ENCODE measurements around the gene LETM1. TPM values are rescaled to one million over a fixed set of nuclear protein-coding genes. Genes with fewer than 3 reads are reported as not detected.

The LETM1 gene
- total RNA-seq = 10 to 100 TPM; 37.2 to 50.5 TPM
- long read RNA-seq, full-length matches to known transcripts = 14 of 44 reads
- long read RNA-seq, partial matches to known transcripts = 20 of 44 reads
- long read RNA-seq, other reads (novel, unspliced or antisense) = 10 of 44 reads

- DNase-seq (peak; percentile 97), ATAC-seq (peak; percentile 96 to 98)
- intact Hi-C loops (cut with DNase I) = loop anchor here in 1 of 2 donors (1.0 kb wide), 1 partner anchor 14 kb away; no protein-coding TSS in a partner anchor
These were observed at the start of gene LETM1 for GRCh38 chr4:1856071-1856942. LETM1 (minus strand) TSS chr4:1856156; CDS start chr4:1855950, 206 bp downstream.

- intact Hi-C loops (cut with DNase I) = no loop called here
- no peak for DNase-seq
- ATAC-seq = no peak
These were observed 48.1 kb upstream of the LETM1 start for GRCh38 chr4:1904042-1904441.

- DNase-seq (no peak), ATAC-seq (no peak)
- intact Hi-C loops (cut with DNase I) = no loop called here
These were observed 47.1 kb upstream of the LETM1 start for GRCh38 chr4:1903035-1903434.

- intact Hi-C loops (cut with DNase I) = no loop called here
- ATAC-seq = no peak
- DNase-seq = no peak
These were observed 46.3 kb upstream of the LETM1 start for GRCh38 chr4:1902243-1902642.

- DNase-seq (no peak), ATAC-seq (no peak)
- intact Hi-C loops (cut with DNase I) = no loop called here
These were observed 45.2 kb upstream of the LETM1 start for GRCh38 chr4:1901127-1901526.

- DNase-seq (no peak), ATAC-seq (no peak)
- intact Hi-C loops (cut with DNase I) = no loop called here
These were observed 44.7 kb upstream of the LETM1 start for GRCh38 chr4:1900624-1901023.

GRCh38 chr4:1900087-1900433 lies 44.1 kb upstream of the LETM1 start:
- ATAC-seq (no peak), DNase-seq (no peak)
- intact Hi-C loops (cut with DNase I) = no loop called here

- peak; percentile 70 for DNase-seq
- peak; percentile 92 for ATAC-seq
- intact Hi-C loops (cut with DNase I) = loop anchor here (1.0 to 5.0 kb wide), 2 partner anchors 151 to 152 kb away; no protein-coding TSS in a partner anchor
These were observed 43.5 kb upstream of the LETM1 start for GRCh38 chr4:1899149-1900086.

- ATAC-seq (no peak), DNase-seq (no peak)
- intact Hi-C loops (cut with DNase I) = loop anchor here (1.0 to 5.0 kb wide), 2 partner anchors 150 to 151 kb away; no protein-coding TSS in a partner anchor
These were observed 42.7 kb upstream of the LETM1 start for GRCh38 chr4:1898681-1899080.

- no peak for ATAC-seq
- DNase-seq = no peak
- intact Hi-C loops (cut with DNase I) = loop anchor here in 1 of 2 donors (5.0 kb wide), 1 partner anchor 151 kb away; no protein-coding TSS in a partner anchor
These were observed 42.1 kb upstream of the LETM1 start for GRCh38 chr4:1898007-1898406.

GRCh38 chr4:1896658-1896991 lies 40.7 kb upstream of the LETM1 start:
- DNase-seq = no peak
- intact Hi-C loops (cut with DNase I) = loop anchor here in 1 of 2 donors (5.0 kb wide), 1 partner anchor 149 kb away; no protein-coding TSS in a partner anchor
- ATAC-seq = no peak

- no peak for DNase-seq
- intact Hi-C loops (cut with DNase I) = loop anchor here in 1 of 2 donors (5.0 kb wide), 1 partner anchor 149 kb away; no protein-coding TSS in a partner anchor
These were observed 40.2 kb upstream of the LETM1 start for GRCh38 chr4:1895971-1896657.

GRCh38 chr4:1890979-1891570 lies 35.1 kb upstream of the LETM1 start:
- intact Hi-C loops (cut with DNase I) = no loop called here
- DNase-seq (no peak), ATAC-seq (no peak)

More at GRCh38 chr4:1895971-1896657, 40.2 kb upstream of the LETM1 start:
- no peak for ATAC-seq

GRCh38 chr4:1887052-1887451 lies 31.1 kb upstream of the LETM1 start:
- DNase-seq (no peak), ATAC-seq (no peak)
- intact Hi-C loops (cut with DNase I) = no loop called here

GRCh38 chr4:1885414-1885813 lies 29.5 kb upstream of the LETM1 start:
- ATAC-seq = no peak
- intact Hi-C loops (cut with DNase I) = no loop called here
- no peak for DNase-seq

- ATAC-seq = peak in 1 of 2 donors; percentile 25
- intact Hi-C loops (cut with DNase I) = no loop called here
- DNase-seq = no peak
These were observed 27.6 kb upstream of the LETM1 start for GRCh38 chr4:1883583-1883982.

GRCh38 chr4:1882850-1883271 lies 26.9 kb upstream of the LETM1 start:
- DNase-seq (no peak), ATAC-seq (peak; percentile 65 to 80)
- intact Hi-C loops (cut with DNase I) = no loop called here

- DNase-seq = no peak
- no peak for ATAC-seq
- intact Hi-C loops (cut with DNase I) = no loop called here
These were observed 24.4 kb upstream of the LETM1 start for GRCh38 chr4:1880332-1880731.

Data from left cardiac atrium (tissue), 4 donors.